Urothelium cell line (cell line): ENCODE data around the gene DKKL1.

Experiments used
- DNase-seq: peaks from one replicate; pipeline ENCODE4 v3.0.0; 2011; ENCODE audit warnings: low spot score, mixed read lengths
- FAIRE-seq: peaks from 2 replicates; lab custom pipeline; 2011; peaks lifted over from hg19 to GRCh38; lab: Jason Lieb, UNC

The DKKL1 gene

DNA sequence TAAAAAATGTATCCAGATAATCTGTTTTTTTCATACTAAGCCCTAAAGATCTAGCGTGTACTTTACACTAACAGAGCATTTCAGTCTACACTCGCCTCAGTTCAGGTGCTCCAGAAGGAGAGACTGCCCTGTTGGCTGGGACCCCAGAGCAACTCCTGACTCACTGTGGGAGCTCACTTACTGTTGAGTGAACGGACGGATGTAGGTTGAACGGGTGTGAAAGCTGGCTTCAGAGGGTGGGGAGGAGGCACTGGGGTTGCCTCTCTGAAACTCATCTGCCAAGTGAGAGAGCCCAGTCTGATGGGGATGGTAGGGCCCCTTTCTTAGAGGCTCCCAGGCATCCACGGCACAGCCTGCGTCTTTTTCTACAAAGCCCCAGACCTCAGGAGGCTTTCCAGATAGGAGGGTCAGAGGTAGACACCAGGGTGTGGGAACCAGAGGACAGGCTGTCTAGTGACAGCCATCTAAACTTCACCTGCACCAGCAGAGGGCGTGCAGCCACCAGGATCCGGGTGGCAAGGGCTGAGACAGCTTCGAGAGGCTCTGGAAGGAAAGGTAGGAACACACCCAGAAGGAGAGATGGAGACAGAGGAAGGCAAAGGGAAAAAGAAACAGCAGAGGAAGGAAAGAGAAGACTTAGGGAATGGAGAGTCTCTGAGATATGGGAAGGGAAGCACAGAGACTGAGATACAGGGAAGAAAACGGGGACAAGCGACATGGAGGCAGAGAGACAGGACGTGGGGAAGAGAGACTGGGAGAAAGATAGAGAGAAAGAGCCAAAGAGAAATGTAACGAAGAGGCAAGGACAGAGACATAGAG, 28.1 kb downstream of the DKKL1 start:
- DNase-seq (peak; percentile 86), FAIRE-seq (peak; percentile 83)

DNA sequence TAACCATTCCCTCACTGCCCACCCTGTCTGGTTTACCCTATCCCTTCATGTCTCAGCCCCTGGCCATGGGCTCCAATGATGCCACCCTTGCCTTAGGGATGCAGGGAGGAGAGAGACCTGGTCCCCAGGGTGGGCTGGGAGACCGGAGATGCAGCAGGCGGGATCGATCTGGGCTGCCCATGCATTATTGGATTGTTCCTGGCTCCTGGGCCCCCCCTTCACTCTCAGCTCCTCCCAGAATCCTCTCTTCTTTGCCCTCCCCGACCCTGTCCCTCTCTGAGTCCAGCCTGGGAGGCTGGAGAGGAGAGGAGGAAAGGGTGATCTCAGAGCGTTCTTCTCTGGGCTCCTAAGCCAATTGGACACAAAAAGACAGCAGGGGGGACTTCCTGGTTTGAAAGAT, 30.2 kb downstream of the DKKL1 start:
- DNase-seq (no peak), FAIRE-seq (no peak)

DNA sequence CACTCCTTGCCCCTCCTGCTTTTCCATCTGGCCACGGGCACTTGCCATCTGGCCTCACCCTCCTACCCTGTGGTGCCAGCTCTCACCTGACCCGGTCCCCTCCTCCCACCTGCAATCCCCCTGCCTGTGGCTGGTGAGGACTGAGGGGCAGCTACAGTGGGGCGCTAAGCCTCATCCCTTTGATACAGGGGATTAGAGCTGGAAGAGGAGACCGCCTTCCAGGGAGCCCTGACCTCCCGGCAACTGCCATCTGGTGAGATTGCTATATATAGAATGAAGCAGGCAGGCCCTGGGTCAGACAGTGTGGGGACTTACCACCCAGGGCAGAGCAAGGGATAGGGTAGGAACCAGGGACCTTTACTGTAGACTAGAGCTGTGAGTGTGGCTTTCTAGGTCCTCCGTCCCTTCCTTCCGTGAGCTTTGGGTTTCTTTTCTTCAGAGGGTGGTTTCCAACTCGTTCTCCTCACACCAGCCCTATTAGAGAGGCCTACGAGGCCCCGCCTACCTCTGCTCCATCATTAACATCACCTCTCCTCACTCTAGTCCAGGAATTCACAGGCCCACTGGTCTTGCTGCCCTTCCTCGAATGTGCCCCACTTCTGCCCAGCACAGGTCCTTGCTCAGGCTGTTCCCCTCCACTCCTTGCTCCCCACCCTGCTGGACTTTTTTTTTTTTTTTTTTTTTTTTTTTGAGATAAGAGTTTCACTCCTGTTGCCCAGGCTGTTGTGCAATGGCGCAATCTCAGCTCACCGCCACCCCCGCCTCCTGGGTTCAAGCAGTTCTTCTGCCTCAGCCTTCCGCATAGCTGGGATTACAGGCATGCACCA, 32.1 kb downstream of the DKKL1 start:
- no peak for DNase-seq
- no peak for FAIRE-seq

DNA sequence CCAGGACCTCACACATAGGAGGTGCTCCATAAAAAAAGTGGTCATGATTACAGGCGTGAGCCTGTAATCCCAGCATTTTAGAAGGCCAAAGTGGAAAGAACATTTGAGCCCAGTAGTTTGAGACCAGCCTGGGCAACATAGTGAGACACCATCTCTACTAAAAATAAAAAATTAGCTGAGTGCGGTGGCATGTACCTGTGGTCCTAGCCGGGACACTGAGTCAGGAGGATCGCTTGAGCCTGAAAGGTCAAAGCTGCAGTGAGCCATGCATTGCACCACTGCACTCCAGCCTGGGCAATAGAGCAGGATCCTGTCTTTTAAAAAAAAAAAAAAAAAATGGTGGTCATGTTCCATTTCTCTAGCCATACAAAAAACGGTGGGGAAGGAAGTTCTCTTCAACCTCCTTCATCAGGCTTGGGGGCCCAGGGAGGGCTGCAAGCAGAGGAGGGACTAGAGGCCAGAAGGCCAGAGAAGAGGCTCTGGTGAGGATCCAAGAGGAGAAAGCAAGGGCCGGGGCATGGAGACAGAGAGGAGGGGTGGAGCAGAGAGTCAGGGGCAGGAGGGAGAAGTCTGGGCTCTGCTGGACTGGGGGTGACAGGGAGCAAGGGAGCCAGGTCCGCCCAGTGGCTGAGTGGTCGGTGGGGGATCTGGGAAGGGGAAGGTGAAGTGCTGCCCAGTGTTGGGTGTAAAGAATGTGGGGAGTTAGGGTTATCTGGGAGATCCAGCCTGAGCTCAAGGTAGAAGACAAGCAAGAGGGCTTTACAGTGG, 33.2 kb downstream of the DKKL1 start:
- FAIRE-seq = no peak
- no peak for DNase-seq

DNA sequence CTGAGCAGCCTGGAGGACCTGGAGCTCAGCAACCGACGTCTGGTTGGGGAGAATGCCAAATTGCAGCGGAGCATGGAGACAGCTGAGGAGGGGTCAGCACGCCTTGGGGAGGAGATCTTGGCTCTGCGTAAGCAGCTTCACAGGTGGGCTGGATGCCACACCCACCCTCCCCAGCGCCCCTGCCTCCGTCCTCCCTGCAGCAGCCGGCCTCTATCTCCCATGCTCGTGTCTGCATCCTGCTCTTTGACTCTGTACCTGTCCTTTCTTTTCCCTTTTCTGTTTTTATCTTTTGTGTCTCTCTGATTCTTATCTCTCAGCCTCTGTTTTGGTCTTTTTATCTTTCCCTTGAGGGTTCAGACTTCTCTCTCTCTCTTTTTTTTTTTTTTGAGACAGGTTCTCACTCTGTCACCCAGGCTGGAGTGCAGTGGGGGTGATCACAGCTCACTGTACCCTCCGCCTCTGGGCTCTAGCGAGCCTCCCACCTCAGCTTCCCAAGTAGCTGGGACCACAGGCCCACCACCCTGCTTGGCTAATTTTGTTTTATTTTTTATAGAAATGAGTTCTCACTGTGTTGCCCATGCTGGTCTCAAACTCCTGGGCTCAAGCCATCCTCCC, 34.4 kb downstream of the DKKL1 start:
- DNase-seq (no peak), FAIRE-seq (no peak)

DNA sequence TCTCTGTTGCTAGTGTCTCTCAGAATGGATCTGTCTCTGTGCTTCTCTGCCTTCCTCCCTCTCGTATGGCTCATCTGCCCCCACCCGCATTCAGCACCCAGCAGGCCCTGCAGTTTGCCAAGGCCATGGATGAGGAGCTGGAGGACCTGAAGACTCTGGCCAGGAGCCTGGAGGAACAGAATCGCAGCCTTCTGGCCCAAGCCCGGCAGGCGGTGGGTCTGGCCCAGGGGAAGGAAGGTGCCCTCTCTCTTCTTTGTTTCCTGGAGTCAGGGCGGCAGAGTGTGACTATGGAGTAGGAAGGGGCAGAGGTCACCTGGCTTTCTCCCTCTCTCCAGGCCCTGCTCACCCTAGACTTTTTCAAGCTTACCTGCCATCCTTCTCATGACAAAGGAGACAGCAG, 35.3 kb downstream of the DKKL1 start:
- FAIRE-seq (no peak), DNase-seq (no peak)

DNA sequence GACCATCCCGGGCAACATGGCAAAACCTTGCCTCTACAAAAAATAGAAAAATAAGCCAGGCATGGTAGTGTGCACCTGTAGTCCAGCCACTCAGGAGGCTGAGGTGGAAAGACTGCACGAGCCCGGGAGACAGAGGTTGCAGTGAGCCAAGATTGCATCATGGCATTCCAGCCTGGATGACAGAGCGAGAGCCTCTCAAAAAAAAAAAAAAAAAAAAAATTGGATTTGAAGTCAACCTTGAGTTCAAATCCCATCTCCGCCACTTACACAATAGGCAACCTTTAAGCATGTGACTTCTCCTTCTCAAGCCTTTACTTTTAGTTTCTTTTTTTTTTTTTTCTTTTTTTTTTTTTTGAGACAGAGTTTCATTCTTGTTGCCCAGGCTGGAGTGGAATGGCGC, 36.4 kb downstream of the DKKL1 start:
- FAIRE-seq (no peak), DNase-seq (no peak)

DNA sequence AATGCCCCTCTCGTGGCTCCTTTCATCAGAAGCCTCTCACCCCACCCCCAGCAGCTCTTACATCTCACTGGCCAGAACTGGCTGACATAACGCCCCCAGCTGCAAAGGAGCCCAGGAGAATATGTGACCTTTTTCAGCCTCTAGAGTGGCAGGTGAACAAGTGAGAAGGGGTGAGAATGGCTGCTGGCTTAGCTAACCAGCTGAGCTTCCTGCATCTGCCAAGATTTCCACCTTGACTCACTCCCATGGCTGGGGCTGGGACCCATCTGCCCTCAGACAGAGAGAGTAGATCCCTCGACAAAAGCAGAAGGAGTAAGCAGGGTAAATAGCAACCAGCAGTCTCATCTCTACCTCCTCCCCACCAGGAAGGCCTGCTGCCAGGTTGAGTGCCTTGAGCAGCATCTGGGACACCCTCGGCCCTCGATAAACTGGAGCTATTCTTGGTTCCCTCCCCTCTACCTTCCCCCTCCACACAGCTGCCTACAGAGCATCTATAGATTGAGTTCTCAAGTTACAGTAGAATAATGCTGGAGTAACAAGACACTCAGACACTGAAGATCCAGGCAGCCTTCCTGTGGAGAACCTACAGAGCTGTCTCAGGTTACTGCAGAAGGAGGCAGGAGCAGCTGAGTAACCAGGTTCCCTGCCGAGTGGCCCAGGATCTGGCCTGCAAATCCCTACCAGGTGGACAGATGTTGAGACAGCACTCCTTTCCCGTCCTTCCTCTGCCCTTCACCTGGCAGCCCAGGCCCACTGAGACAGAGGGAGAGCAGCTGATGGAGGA, 39.9 kb downstream of the DKKL1 start:
- DNase-seq (no peak), FAIRE-seq (no peak)

DNA sequence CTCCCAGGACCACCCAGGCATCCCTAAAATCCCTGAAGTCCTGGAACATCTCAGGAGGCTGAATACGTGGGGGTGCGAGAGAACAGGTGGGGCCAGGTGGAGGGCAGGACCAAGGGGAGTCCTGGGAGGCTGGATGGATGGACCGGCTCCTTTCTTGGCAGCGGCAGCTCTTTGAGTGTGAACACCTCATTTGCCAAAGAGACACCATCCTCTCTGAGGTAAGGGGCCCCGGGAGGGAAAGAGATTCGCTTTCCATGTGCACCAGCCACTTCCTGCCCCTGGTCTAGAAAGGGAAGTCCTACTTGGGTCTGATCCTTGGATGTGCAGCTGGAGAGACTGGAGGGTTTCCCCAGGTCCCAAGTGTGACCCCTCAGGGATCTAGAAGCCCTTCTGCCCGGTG, 43.4 kb downstream of the DKKL1 start:
- DNase-seq (no peak), FAIRE-seq (no peak)

DNA sequence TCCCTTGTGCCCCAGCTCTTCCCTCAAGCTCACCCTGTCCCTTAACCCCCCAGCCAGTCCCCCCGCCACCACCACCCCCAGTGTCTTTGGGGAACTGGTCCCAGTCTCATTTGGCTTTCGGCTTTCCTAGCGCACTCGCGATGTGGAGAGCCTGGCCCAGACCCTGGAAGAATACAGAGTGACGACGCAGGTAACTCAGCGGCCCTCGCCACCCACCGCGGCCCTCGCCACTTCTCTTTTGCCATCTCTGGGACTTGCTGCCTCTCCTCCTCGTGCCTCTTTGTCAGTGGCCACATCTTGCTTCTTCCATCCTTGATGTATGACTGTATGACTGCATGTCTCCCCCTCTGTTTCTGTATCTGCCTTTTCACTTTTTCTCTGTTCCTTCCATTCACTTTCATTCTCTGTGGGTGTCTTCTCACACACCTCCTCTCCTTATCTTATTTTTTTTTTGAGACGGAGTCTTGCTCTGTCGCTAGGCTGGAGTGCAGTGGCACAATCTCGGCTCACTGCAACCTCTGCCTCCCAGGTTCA, 43.9 kb downstream of the DKKL1 start:
- no peak for DNase-seq
- FAIRE-seq = no peak

DNA sequence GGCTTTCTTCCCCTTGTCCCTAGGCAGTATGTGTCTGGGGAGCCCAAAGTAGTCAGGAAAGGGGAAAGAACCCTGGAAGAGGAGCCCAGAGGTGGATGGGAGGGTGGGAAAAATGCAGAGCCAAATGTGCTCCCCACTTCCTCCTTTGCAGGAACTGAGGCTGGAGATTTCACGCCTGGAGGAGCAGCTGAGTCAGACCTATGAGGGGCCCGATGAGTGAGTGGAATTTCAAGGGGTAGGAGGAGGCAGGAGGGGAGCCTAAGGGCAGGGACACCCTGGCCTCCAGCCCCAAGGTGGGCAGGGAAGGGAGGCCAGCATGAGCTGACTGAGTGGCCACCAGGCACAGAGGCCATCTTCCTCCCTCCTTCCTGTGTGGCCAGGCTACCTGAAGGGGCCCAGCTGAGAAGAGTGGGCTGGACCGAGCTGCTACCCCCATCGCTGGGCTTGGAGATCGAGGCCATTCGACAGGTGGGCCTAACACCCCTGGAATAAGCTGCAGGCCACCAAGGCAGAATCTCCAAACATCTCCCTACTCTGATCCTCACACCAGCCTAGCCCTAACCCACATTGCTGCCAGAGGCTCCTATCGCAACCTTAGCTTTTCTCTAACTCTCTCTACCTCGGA, 45.3 kb downstream of the DKKL1 start:
- no peak for FAIRE-seq
- DNase-seq = no peak

DNA sequence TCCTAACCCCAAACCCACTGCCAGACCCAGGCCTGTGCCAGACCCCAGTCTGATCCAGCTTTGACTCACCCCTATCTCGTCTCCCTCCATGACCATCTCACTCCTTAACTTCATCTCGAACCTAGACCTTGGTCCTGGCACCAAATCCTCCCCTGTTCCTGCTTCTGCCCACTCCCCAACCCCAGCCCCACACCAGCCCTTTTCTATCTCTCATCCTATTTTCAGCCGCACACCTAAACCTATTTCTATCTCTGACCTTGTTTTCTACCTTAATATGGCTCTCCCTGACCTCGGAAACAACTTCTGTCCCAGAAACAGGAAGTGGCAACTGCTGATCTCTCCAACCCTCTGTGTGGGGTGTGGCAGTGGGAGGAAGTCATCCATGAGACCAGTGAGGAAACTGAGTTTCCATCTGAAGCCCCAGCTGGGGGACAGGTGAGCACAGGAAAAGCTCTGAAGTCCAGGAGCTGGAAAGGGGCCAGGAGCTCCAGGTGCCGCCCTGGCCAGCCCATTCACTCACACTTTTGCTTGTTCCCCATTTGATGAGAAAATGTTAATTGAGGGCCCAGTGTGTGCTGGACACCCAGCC, 45.9 kb downstream of the DKKL1 start:
- FAIRE-seq = no peak
- DNase-seq = no peak

DNA sequence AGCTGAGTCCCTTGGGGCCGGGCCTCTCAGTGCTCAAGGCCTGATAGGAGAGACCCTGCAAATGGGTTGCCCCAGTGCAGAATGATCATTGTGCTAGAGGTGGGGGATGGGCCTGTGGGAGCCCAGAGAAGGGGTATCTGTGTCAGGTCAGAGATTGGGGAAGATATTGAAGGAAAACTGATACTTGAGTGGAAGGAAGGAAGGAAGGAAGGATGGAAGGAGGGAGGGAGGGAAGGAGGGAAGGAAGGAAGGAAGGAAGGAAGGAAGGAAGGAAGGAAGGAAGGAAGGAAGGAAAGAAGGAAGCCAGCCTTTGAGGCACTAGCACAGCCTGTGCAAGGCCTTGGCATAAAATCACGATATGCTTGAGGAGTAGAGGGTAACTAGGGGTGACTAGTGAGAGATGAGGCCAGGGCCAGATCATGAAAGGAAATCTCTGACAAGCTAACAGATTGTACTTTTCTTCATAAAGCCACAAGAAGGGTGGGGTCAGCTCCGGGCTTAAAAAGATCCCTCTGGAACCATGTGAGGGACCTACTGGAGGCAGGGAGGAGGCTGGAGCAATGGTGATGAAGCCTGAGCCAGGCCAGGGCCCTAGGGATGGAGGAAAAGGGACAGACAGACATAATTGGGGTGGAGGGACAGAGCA, 48.1 kb downstream of the DKKL1 start:
- FAIRE-seq (no peak), DNase-seq (no peak)

DNA sequence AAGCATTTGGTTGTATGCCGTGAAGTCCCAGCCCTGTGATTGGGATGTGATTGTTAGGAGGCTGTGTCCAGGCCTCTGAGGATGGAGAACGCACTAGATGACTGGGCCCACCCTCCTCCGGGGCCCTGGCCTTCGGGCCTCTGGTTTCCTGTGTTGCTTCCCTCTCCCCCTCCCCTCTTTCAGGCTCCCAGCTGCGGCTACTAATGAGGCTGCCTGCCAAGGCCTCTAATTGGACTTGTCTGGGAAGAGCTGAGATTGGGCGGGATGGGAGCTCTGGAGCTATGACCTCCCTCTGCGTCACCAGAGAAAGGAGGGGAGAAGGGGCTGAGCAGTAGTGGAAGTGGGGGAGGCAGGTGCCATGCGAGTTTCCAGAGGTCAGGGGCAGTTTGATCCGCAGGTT, 49.7 kb downstream of the DKKL1 start:
- DNase-seq (no peak), FAIRE-seq (no peak)

DNA sequence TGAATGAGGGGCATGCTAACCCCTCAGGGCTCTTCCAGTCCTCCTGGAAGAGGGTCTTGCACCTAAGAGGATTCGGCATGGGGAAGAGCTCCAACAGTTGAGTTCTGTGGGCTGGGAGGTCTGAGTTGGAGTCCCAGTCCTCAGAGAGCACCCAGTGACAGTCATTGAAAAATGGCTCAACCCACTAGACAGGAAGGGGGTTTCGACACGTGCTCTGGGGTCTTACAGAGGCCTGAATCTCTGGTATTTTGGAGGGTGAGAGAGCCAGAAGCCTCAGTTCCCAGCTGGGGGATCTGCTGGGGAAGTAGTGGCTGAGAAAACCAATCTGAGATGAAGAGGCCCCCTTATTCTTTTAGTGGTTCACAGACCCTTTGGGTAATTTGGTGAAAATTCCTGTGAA, 50.6 kb downstream of the DKKL1 start:
- DNase-seq (no peak), FAIRE-seq (no peak)

DNA sequence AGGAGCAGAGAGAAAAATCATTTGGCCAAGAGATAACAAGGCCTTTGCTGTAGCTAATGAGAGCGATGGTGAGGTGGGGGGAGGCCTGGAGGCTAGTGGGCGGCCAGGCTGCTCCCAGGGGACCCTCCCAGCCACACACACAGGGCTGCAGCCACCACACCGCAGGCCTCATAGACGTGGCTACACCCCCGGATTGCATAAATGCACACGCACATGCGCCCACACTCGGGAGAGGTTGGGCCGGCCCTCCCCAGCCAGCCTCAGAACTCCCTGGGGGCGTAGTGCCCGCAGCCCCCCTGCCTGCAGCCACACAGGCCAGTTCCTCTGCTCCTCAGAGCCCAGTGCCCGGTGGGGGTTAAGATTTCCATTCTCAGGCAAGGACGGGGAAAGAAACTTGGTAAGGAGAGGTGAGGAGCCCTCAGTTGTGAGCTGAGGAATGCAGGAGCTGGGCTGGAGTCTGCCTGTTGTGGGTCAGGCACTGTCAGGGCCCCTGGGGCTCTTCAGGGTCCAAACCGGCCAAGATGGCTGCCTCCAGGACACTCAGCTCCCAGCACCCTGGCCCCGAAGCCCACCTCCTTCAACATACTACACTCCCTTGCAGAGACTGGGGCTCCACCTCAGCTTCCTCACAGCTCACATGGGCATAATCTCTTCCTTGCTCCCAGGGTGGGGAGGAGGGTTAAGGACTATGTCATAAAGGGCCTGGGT, 51.6 kb downstream of the DKKL1 start:
- FAIRE-seq = no peak
- no peak for DNase-seq

DNA sequence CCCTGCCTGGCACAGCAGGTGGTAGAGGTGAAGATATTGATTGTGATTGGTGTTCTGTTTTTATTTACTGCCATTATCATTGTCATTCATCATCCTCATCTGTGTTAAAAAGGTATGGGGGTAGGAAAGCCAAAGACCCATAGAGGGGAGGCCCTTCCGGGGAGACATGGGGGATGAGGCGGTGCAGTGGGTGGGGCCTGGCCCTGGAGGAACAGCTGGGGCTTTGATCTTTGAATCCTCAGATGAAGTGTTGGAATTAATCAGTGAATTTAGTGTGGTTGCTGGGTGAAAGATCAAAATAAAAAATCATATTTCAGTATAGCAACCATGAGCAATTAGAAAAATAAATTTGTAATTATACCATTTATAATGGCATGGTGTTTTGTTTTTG, 52.1 kb downstream of the DKKL1 start:
- FAIRE-seq (no peak), DNase-seq (no peak)

DNA sequence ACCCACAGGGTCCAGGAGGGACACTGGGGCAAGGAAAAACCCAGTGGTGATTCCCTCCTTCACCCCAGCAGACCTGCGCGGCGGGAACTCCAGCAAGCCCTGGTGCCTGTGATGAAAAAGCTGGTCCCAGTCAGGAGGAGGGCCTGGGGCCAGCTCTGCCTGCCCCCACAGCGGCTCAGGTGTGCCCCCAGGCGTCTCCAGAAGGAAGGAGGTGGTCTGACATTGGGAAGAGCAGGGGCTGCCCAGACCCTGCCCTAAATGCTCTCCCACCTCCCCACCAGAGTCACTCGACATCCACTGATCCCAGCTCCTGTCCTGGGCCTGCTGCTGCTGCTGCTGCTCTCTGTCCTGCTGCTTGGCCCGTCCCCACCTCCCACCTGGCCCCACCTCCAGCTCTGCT, 53.4 kb downstream of the DKKL1 start:
- FAIRE-seq = no peak
- DNase-seq = no peak
